GM21717 (cell line): Measurements from ENCODE around the gene RAC3.

Experiments used
- ATAC-seq: cut with Tn5 transposase; IDR thresholded peaks from one replicate; pipeline ENCODE4 v1.9.1; 2021; ENCODE audit warnings: mild to moderate bottlenecking, moderate library complexity; ENCODE audit not compliant: unreplicated experiment

RAC3 gene

DNA sequence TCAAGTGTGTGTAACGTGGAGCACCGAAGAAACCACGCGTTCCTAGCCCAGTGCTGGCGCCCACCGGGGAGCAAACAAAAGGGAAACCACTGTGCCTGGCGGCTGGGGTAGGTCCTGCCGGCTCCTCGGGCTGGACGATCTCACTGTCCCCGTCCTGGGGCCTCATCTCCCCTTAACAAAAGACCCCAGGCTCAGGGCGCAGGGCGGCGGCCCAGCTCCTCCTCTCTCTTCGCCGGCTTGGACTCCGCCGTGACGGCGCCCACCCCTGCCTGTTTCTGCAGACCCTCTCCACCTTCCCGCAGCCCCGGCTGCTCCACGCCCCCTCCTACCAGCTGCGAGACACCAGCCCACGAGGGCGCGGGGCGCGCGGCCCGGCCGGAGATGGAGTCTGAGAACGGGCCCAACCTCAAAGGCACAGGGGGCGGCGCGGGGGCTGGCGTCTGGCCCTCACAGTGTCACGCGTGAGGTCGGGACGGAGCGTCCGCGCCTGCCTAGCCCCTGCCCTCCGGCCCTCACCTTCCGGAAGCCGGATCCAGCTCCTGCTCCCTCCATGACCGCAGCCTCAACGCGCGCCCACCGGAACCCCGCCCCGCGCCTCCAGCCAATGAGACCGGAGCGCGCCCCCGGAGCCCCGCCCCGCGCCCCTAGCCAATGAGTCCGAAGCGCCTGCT lies 9.0 kb upstream of the RAC3 start, which contains the start of gene CENPX:
CENPX (minus strand) TSS at position 569 of the 671 bp plus-strand sequence; CDS start at position 552, 17 bp downstream.
- ATAC-seq = peak; percentile 1

DNA sequence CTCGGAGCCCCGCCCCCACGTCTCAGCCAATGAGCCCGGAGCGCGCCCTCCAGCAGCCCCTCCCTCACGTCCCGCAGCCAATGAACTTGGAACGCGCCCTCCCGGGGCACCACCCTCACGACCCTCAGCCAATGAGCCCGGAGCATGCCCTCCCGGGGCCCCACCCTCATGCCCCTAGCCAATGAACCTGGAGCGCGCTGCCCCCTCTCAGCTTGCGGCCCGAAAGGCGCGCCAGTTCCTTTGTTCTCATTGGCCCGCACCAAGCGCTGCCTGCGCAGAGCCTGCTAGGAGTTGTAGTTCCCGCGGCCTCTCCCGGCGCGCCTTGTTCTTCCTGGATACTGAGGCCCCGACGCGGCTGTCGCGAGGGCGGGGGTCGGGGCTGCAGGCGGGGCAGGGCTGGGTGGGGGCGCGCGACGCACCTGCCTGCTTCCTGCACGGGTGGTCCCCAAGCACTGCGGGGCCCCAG lies 8.5 kb upstream of the RAC3 start, which contains the start of gene LRRC45:
LRRC45 (plus strand) TSS at position 325 of the 466 bp plus-strand sequence. CDS start 339 bp downstream, outside the sequence.
- peak; percentile 75 for ATAC-seq

DNA sequence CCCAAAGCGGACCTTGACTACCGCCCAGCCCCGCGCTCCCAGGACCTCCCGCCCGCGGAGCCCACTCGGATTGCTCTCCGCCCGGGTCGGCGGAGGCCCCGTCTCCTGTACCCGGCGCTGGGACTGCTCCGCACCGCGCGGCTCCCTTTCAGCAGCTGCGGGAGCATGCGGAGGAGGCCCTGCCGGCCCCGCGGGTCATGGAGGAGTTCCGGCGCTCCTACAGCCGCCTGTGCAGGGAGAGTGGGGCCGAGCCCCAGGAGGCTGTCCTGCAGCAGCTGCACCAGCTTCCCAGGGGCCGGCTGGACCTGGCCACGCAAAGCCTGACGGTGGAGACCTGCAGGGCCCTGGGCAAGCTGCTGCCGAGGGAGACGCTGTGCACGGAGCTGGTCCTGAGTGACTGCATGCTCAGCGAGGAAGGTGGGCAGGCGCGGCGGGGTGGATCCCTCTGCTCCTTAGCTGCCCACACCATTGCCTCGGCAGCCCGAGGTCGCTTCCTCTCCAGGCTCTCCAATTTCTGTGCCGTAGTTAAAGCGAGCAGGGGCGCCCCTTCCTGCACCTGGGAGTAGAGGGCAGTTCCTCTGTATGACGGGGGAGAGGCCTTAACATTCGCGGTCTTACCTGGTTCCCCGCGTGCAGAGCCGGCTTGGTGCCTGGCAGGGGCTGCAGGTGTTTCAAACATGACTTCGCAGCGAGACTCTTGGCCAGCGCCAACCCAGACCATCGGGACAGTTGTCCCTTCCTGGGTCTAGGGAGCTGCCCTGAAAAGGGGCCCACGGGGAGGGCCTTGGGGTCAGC lies 7.8 kb upstream of the RAC3 start:
- ATAC-seq = no peak

DNA sequence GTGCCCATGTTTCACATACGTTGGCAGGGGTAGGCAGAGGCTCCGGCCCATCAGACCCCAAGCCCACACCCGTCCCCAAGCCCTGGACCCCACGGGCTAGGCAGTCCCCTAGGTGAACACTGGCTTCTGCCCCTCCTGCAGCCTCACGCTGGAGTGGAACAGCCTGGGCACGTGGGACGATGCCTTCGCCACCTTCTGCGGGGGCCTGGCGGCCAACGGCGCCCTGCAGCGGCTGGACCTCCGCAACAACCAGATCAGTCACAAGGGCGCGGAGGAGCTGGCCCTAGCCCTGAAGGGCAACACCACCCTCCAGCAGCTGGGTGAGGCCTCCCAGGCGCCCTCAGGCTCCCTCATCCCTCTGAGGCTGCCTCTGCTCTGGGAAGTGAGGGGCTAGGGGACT lies 6.6 kb upstream of the RAC3 start:
- ATAC-seq = no peak

DNA sequence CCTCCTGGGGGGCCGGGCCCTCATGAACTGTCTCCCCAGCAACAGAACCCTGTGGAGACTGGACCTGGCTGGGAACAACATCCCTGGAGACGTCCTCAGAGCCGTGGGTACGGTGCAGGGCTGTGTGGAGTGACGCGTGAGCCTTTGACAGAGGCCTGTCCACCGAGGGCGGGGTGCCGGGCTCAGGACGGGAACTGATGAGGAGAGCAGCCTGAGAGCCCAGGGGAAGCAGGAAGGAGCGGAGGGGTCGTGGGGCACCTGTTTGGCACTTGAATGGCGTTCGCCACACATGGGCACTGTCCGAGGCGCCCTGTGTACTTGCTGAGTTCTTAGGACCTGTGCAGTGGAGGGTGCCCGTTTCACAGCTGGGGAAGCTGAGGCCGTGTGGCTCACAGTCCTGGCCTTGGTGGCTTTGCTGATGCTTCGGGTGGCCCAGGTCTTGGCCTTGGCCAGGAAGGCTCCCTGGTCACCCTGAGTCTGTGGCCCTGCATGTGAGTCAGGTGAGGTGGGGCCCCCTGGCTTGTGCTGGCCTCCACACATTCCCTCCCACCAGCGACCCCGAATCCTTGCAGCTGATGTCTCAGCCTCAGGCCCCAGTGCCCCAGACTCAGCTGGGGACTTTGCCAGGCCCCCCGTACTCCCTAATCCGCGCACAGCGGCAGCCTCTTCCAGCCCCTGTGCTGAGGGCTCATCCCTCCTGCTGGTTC lies 5.9 kb upstream of the RAC3 start:
- no peak for ATAC-seq

DNA sequence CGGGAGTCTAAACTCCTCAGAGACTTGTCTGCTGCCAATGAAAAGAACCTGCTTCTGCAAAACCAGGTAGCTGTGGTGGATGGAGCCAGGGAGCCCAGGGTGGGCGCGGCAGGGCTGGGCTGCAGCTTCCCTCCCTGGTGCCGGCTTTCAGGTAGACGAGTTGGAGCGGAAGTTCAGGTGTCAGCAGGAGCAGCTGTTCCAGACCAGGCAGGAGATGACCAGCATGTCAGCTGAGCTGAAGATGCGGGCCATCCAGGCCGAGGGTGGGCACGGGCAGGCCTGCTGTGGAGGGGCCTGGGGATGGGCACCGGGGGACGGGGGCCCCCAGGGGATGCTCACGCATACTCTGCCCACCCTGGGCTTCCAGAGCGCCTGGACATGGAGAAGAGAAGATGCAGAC lies 3.2 kb upstream of the RAC3 start:
- no peak for ATAC-seq

DNA sequence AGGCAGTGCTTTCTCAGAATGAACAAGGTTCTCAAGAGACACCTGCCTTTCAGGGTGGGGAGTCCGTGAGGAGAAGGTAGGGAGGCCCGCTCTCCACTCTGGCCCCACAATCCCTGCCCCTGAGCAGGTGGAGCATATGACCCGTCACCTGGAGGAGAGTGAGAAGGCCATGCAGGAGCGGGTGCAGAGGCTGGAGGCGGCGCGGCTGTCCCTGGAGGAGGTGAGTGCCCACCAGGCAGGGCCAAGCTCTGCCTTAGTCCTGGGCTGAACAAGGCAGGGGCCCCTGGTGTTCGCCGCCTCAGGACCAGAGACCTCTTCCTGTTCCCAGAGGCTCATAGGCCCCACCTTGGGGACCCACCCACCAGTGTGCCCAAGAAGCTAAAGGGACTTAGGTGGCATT lies 2.5 kb upstream of the RAC3 start:
- no peak for ATAC-seq

DNA sequence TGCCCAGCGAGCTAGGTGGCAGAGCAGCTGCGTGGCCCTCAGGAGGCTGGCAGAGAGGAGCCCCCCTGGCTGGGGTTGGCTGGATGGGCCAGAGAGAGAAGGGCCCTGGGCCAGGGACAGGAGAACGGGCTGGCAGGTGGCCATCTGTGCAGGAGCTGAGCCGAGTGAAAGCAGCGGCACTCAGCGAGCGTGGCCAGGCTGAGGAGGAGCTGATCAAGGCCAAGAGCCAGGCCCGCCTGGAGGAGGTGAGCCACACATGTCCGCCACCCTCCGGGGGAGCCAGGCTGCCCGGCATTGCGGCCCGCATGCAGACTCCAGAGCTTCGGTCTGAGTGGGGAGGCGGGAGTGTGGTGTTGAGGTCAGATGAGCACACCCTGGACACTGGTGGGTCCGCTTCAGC lies 2.1 kb upstream of the RAC3 start:
- no peak for ATAC-seq

DNA sequence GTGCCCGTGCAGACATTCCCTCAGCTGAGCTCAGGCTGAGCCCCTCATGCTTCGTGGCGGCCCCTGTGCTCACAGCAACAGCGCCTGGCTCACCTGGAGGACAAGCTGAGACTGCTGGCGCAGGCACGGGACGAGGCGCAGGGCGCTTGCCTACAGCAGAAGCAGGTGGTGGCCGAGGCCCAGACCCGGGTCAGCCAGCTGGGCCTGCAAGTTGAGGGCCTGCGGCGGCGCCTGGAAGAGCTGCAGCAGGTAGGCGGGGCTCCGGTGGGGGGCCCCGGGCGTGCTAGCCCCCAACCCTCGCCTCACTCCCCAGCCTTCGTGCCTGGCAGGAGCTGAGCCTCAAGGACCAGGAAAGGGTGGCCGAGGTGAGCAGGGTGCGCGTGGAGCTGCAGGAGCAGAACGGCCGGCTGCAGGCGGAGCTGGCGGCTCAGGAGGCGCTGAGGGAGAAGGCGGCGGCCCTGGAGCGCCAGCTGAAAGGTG lies 1.4 kb upstream of the RAC3 start:
- no peak for ATAC-seq

DNA sequence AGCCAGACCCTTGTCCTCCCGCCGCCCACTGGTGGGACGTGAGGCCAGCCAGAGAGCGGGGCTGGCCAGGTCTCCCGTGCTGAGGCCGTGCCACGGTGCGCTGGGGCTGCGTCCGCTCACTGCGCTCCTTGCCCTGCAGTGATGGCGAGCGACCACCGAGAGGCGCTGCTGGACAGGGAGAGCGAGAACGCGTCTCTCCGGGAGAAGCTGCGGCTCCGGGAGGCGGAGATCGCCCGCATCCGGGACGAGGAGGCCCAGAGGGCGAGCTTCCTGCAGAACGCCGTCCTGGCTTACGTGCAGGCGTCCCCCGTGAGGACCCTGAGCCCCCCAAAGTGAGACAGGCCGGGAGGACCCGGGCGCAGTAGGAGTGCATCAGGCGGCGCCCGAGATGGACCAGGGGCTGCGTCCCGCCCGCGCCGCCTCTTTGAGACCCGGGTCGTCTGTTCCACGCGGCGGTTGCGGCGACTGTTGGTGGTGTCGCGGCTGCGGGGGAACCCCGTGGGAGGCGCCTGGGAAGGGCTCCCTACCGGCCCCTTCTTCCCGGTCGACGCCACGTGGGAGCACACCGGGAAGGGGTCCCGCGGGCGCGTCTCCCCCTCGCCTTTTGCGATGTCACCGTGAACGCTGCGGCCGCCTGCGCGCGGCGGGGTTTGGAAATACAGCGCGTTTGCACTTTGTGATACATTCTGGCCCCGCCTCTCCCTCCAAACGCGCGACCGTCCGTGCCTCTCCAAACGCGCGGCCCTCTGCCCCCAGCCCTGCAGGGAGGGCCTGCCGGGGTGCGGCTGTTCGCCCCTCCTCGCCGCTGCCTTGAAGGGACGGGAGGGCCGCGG lies 792 bp upstream of the RAC3 start:
- ATAC-seq = no peak

DNA sequence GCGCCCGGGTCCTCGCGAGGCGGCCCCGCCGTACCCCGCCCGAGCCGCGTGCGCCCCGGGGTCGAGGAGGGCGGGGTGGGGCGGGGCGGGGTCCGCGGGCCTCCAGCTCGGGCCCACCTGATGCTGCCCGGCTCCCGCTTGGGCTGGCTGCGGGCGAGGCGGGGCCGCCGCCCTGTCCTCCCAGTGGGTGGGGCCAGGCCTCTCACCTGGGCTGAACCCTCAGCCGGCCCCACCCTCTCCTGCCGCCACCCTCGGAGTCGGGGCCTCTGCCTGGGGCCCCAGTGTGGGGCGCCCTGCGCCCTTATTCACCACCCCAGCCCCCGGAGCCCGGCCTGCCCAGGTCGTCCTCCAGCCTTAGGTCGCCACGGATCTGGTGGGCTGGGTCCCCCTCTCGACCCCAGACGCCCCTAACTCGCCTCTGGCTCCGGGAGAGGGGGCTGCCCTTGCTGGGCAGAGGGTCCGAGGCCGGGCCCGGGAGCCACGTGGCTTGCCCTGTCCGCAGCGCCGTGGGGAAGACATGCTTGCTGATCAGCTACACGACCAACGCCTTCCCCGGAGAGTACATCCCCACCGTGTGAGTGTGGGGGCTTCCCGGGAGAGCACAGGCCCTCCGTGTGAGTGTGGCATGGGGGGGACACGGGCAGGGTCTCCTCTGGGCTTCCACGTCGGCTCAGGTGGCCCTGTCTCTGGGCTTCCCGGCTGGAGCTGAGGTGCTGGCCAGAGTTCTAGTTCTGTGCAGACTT lies 578 bp downstream of the RAC3 start:
- no peak for ATAC-seq

DNA sequence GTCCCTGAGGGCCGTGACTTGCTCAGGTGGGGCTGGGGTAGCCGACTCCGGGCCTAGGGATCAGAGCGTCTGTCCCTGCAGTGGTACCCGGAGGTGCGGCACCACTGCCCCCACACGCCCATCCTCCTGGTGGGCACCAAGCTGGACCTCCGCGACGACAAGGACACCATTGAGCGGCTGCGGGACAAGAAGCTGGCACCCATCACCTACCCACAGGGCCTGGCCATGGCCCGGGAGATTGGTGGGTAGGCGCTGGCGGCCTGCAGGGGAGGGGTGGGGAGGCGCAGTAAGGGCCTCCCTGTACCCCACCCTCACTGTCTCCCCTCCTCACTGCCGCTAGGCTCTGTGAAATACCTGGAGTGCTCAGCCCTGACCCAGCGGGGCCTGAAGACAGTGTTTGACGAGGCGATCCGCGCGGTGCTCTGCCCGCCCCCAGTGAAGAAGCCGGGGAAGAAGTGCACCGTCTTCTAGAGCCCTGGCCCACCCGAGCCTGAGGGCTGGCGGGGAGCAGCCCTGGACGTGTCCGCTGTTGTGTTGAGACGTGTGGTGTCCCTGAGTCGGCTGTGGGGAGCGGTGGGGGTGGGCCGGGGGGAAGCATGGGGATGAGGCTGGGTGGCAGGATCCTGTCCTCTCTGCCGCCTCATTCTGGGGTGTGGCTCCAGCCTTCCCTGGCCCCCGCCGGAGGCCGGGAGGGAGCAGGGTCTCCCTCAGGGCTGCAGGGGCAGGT lies 2.0 kb downstream of the RAC3 start:
- no peak for ATAC-seq

DNA sequence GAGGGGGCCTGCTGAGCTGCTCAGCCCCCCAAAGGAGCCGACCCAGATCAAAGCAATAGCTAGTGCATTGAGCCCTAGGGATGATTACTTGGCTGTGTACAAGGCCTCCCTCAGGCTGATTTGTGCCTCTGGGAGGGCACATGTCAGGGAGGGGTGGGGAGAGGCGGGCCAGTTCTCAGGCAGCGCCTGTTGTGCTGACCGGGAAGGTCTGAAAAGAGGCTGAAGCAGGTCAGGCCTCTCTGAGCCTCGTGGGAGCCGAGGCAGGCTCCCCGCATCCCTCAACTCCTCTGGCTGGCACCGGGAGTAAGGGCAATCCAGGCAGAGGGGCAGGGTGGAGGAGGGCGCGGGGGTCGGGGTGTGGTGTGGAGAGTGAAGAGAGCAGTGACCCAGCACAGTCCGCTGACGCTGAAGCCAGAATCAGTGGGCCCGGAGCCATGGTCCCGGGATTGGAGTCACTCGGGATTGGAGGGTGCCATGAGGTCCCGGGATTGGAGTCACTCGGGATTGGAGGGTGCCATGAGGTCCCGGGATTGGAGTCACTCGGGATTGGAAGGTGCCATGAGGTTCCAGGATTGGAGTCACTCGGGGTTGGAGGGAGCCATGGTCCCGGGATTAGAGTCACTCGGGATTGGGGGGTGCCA lies 3.0 kb downstream of the RAC3 start:
- ATAC-seq = no peak

DNA sequence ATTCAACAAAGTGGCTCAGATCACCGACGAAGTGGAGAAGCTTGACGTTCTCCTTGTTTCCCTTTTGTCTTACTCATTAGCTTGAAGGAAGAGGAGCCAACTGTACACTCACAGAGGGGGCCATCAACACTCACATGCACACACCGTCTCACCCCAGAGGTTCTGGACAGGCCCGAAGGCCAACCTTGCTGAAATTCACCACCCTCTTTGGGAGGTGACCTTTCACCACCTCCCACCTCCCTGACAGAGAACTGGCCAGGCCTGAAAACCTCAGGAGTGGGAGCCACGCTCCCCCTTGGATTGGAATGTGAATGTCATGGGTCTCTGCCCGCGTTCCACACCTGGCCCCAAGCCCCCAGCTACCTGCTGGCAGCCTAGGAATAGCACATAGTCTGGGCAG lies 4.0 kb downstream of the RAC3 start:
- no peak for ATAC-seq

DNA sequence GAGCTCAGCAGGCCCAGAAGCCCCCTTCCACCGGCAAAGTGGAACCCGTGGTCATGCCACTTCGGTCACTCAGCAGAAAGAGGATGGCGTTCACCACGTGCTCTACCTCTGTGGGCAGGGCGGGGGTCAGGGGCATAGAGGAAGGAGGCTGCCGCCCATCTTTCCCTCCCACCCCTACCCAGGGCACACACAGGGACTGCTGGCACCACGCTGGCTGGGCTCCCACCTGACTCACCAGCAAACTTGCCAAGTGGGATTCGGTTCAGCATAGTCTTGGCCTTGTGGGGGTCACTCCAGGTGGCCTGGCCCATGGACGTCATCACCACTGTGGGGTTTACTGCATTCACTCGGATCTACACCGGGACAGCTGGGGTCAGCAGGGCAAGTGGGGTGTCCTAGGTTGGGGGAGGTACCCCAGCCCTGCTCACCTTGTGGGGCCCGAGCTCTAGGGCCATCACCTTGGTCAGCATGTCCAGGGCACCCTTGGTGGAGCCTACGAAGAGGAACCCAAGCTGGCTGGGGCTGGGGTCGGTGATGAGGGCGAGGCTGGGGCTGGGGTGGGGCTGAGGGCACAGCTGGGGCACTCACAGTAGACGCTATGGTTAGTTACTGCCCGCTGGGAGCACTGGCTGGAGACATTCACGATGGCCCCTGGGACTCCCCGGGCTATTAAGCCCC lies 4.6 kb downstream of the RAC3 start:
- ATAC-seq = no peak

DNA sequence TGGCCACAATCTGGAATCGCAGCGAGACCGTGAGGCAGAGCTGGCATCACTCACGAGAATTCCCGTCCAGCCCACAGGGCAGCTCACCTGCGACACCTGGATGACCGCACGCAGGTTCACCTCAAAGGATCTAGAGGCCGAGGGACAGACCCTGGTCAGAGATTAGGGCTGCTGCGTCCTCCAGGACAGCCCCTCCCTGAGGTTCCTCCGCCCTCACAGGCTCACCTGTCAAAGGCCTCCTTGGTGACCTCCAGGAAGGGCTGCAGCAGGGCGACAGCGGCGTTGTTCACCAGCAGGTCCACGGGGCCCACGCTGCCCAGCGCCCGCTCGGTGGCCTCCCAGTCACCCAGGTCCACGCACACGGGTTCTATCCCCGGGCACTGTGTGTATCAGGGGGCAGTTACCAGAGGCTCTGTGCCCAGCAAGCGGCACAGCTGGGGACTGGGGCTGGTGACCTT lies 5.2 kb downstream of the RAC3 start:
- ATAC-seq = no peak

DNA sequence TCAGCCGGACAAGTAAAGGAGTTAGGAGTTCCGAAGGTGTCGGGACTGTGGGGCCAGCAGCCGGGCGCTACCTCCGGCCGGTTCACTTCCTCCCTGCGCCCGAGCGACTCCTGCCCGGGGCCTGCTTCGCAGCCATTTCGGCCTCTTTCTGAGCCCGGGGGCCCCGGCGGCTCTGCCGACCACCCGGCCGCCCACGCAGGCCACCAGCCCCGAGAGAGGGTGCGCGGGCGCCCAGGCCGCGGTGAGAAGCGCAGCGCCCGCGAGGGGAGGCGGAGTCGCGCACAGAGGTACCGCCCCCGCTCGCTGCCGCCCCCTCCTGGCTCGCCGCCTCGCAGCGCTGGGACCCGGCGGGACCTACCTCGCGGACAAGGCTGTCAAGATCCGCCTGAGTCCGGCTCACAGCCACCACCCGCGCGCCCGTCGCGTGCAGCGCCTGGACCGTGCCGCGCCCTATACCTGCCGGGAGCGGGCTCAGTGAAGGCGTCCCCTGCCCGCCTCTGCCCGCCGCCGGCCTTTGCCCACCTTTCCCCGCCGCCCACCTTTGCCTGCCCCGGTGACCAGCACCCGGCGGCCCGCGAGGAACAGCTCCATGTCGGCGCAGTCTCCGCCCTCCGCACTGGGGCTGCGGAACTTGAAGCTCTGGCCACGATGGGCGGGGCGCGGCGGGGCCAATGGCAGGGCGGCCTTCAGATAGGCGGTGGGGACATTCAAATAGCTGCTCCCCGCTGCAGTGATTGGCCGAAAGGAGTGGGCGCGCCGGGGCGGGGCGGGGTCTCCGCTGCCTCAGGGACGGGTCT lies 5.8 kb downstream of the RAC3 start, which contains the start of gene DCXR:
DCXR (minus strand) TSS at position 606 of the 797 bp plus-strand sequence; CDS start at position 591, 15 bp downstream.
- ATAC-seq = peak; percentile 86
